ENCODE data around the gene S100A7. TPM values are rescaled to one million over a fixed set of nuclear protein-coding genes. Genes with fewer than 3 reads are reported as not detected.

S100A7 gene
- polyA plus RNA-seq, 3 donors, result not detected

DNA sequence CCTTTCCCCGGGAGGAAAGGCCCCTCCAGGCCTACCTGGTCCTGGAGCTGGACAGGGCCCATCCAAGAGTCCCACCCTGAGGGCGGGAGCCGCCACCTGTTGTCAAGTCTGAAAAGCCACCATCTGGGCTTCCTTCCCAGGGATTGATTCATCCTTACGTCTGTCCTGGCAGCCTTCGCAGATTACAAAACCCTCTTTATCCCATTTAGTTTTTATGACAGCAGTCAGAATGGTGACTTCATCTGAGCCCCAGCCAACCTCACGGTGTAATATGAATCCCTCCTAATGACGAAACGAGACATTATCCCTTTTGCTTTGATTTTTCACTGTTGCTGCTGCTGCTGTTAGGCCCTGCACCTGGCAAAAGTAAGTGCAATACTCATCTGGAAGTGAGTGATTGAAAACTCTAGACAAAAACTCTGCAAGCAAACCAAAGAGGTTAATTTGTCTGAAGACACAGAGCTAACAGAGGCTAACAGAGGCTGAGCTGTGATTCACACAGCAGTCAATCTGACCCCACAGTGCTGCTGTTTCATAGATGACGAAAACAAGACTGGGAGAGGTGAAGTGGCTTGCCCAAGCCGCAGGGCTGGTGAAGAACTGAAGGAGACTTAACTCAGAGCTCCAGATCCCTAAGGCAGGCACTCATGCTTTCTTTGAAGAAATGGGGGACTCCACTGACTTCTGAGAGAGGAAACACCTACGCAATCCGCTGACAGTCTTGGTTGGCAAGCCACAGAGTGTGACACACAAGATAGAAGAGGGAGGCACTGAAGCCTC is 30.0 kb upstream of the S100A7 start:
- Mint-ChIP-seq H3K4me1 (peaks cover 12% of the 10 kb centered on the region), H3K36me3 (no peaks in the 10 kb centered on the region), H3K9me3 (peaks cover 0 to 2% (median 0%) of the 10 kb centered on the region in 7 donors), H3K27ac (peak overlapping the region in 4 of 7 donors; percentile 9 to 81 (median 55)), H3K4me3 (no peak overlapping the region), H3K27me3 (ENCODE audit: low read depth in 3 of 3) (peaks cover 0 to 13% (median 3%) of the 10 kb centered on the region in 3 donors)
- H3K4me3 ChIP-seq (replicated peaks in 1 of 3; ENCODE audit: low read depth in 2 of 3, low read length in 3 of 3), result no peak overlapping the region
- H3K27me3 ChIP-seq (ENCODE audit: control insufficient read depth in 2 of 2, insufficient read depth in 2 of 2, low read length in 2 of 2), result no peaks in the 10 kb centered on the region
- intact Hi-C loops (cut with micrococcal nuclease), result loop anchor here in 1 of 2 donors (10.0 kb wide), 1 partner anchor 76 kb away; the partner anchor contains the start of gene S100A7A
- no peaks in the 10 kb centered on the region for H3K36me3 ChIP-seq (replicated peaks in 1 of 2; ENCODE audit: control insufficient read depth in 1 of 2, insufficient read depth in 2 of 2, low read length in 2 of 2)
- no peak overlapping the region for H3K4me2 ChIP-seq (replicated peaks; ENCODE audit: extremely low read depth, low read length, poor library complexity, severe bottlenecking)
- no peak overlapping the region for H2AFZ ChIP-seq (ENCODE audit: insufficient read depth, low read depth, low read length, poor library complexity, severe bottlenecking)
- H3K9me3 ChIP-seq (replicated peaks in 1 of 2; ENCODE audit: control insufficient read depth in 1 of 2, insufficient read depth in 1 of 2, low read length in 2 of 2), result no peaks in the 10 kb centered on the region
- H3K9ac ChIP-seq (ENCODE audit: insufficient read depth, low read length, poor library complexity, severe bottlenecking), result no peak overlapping the region
- peaks cover 13 to 17% of the 10 kb centered on the region in 2 donors for H3K4me1 ChIP-seq (ENCODE audit: control insufficient read depth in 1 of 2, insufficient read depth in 2 of 2, low read length in 2 of 2)
- H3K27ac ChIP-seq (ENCODE audit: low read depth in 1 of 2, low read length in 2 of 2), result no peak overlapping the region
- peak; percentile 45 to 80 (median 50) for DNase-seq
- no peaks in the 10 kb centered on the region for H4K20me1 ChIP-seq (ENCODE audit: insufficient read depth, low read length)
- H3K79me2 ChIP-seq (ENCODE audit: insufficient read depth, low read length), result no peaks in the 10 kb centered on the region
- WGBS (ENCODE audit: insufficient coverage), result 40% methylated on average over 6 of the region's 12 CpGs
- TF ChIP-seq, protein P1, sequence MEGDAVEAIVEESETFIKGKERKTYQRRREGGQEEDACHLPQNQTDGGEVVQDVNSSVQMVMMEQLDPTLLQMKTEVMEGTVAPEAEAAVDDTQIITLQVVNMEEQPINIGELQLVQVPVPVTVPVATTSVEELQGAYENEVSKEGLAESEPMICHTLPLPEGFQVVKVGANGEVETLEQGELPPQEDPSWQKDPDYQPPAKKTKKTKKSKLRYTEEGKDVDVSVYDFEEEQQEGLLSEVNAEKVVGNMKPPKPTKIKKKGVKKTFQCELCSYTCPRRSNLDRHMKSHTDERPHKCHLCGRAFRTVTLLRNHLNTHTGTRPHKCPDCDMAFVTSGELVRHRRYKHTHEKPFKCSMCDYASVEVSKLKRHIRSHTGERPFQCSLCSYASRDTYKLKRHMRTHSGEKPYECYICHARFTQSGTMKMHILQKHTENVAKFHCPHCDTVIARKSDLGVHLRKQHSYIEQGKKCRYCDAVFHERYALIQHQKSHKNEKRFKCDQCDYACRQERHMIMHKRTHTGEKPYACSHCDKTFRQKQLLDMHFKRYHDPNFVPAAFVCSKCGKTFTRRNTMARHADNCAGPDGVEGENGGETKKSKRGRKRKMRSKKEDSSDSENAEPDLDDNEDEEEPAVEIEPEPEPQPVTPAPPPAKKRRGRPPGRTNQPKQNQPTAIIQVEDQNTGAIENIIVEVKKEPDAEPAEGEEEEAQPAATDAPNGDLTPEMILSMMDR (IDR thresholded peaks at IDR 0.05), result no peak

DNA sequence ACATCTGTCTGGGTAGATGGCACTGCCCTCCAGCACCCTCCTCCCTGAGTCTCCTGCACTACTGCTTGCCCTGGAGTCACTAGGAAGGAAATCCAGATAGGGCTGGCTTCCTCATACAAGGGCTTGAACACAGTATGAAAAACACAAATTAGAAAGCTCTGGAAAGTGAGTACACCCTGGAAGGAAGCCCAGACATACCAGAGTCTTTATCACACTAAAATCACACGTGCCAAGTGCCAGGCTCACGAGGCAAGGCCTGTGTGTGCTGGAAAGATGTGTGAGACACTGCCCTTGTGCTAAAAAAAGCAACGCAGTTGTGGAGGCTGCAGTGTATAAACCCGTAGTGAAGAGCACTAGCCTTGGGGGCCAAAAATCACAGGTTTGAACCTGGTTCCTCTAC is 28.3 kb upstream of the S100A7 start:
- Mint-ChIP-seq H3K36me3 (no peaks in the 10 kb centered on the region), H3K4me3 (no peak overlapping the region), H3K4me1 (peaks cover 10% of the 10 kb centered on the region), H3K9me3 (peaks cover 0 to 2% (median 0%) of the 10 kb centered on the region in 7 donors), H3K27ac (no peak overlapping the region), H3K27me3 (ENCODE audit: low read depth in 3 of 3) (peaks cover 6 to 19% (median 6%) of the 10 kb centered on the region in 3 donors)
- Histone ChIP-seq H3K79me2 (ENCODE audit: insufficient read depth, low read length) (no peaks in the 10 kb centered on the region), H3K27ac (ENCODE audit: low read depth in 1 of 2, low read length in 2 of 2) (no peak overlapping the region), H3K4me3 (replicated peaks in 1 of 3; ENCODE audit: low read depth in 2 of 3, low read length in 3 of 3) (no peak overlapping the region), H3K36me3 (replicated peaks in 1 of 2; ENCODE audit: control insufficient read depth in 1 of 2, insufficient read depth in 2 of 2, low read length in 2 of 2) (no peaks in the 10 kb centered on the region), H3K9me3 (replicated peaks in 1 of 2; ENCODE audit: control insufficient read depth in 1 of 2, insufficient read depth in 1 of 2, low read length in 2 of 2) (no peaks in the 10 kb centered on the region), H2AFZ (ENCODE audit: insufficient read depth, low read depth, low read length, poor library complexity, severe bottlenecking) (no peak overlapping the region), H3K27me3 (ENCODE audit: control insufficient read depth in 2 of 2, insufficient read depth in 2 of 2, low read length in 2 of 2) (no peaks in the 10 kb centered on the region), H4K20me1 (ENCODE audit: insufficient read depth, low read length) (no peaks in the 10 kb centered on the region), H3K4me1 (ENCODE audit: control insufficient read depth in 1 of 2, insufficient read depth in 2 of 2, low read length in 2 of 2) (peaks cover 13 to 17% of the 10 kb centered on the region in 2 donors), H3K4me2 (replicated peaks; ENCODE audit: extremely low read depth, low read length, poor library complexity, severe bottlenecking) (no peak overlapping the region), H3K9ac (ENCODE audit: insufficient read depth, low read length, poor library complexity, severe bottlenecking) (no peak overlapping the region)
- TF ChIP-seq, protein P1 (IDR thresholded peaks at IDR 0.05), result no peak
- intact Hi-C loops (cut with micrococcal nuclease), result no loop called here
- DNase-seq, result no peak
- WGBS (ENCODE audit: insufficient coverage), result 43% methylated on average over 2 of the region's 4 CpGs

Data from CD14-positive monocyte (primary cell).